ENCODE measurements around the gene FITM1. TPM values are rescaled to one million over a fixed set of nuclear protein-coding genes. Genes with fewer than 3 reads are reported as not detected.

FITM1 gene
- total RNA-seq, 1 experiment from 2014 or later, result 0.55 TPM

DNA sequence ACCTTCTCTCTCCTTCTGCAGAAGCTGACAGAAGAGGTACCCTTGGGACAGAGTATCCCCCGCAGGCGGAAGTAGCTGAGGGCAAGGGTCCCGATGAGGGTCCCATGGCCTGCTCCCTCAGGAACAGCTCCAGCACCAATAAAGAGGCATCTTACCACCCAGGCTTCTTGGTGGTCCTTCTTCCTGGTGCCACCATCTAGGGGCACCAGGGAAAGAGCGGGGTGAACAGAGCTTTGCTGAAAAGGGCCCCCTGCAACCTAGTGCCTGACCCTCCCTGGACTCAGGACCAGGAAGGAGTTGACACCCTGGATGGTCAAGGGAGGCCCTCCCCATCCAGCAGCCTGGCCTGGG is 30.0 kb downstream of the FITM1 start:
- Histone ChIP-seq H3K4me3 (ENCODE audit: low read length) (no peak overlapping the region), H3K27me3 (ENCODE audit: low read length) (no peaks in the 10 kb centered on the region), H3K9me3 (ENCODE audit: low read length) (no peaks in the 10 kb centered on the region), H4K20me1 (ENCODE audit: low read length) (no peaks in the 10 kb centered on the region), H3K79me2 (ENCODE audit: low read length) (no peaks in the 10 kb centered on the region), H3K4me1 (ENCODE audit: insufficient read depth, low read length) (peaks cover 13% of the 10 kb centered on the region), H3F3A (ENCODE audit: low read length, unreplicated experiment) (peaks cover 2% of the 10 kb centered on the region), H3K4me2 (ENCODE audit: low read length) (no peak overlapping the region), H3K36me3 (ENCODE audit: low read depth, low read length) (peaks cover 30% of the 10 kb centered on the region), H3K27ac (ENCODE audit: low read length) (no peak overlapping the region), H2AFZ (ENCODE audit: low read length) (no peak overlapping the region), H3K9ac (ENCODE audit: low read length) (no peak overlapping the region), H3K9me2 (replicated peaks; ENCODE audit: low read length) (no peaks in the 10 kb centered on the region)
- ChIA-PET POLR2A (ENCODE audit: unreplicated experiment) (interaction anchor here (0.5 to 0.9 kb wide), 2 partner anchors 55 to 67 kb away, joined by 3 to 4 read pairs; no protein-coding TSS in a partner anchor), CTCF (interaction anchor here (1.2 to 1.3 kb wide), 3 partner anchors 24 to 102 kb away, joined by 4 to 7 read pairs (median 7); partner anchors contain the start of genes DCAF11, NRL and PSME1)
- TF ChIP-seq, protein P1, sequence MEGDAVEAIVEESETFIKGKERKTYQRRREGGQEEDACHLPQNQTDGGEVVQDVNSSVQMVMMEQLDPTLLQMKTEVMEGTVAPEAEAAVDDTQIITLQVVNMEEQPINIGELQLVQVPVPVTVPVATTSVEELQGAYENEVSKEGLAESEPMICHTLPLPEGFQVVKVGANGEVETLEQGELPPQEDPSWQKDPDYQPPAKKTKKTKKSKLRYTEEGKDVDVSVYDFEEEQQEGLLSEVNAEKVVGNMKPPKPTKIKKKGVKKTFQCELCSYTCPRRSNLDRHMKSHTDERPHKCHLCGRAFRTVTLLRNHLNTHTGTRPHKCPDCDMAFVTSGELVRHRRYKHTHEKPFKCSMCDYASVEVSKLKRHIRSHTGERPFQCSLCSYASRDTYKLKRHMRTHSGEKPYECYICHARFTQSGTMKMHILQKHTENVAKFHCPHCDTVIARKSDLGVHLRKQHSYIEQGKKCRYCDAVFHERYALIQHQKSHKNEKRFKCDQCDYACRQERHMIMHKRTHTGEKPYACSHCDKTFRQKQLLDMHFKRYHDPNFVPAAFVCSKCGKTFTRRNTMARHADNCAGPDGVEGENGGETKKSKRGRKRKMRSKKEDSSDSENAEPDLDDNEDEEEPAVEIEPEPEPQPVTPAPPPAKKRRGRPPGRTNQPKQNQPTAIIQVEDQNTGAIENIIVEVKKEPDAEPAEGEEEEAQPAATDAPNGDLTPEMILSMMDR (conservative IDR thresholded peaks at IDR 0.05; ENCODE audit: low read depth, low read length), result no peak
- TF ChIP-seq EZH2phosphoT487 (IDR thresholded peaks at IDR 0.05; ENCODE audit: borderline replicate concordance, low read length) (no peak), EZH2 (IDR thresholded peaks at IDR 0.05; ENCODE audit: low read length, unreplicated experiment) (no peak)
- intact Hi-C loops (cut with micrococcal nuclease), result loop anchor here (2.0 kb wide), 1 partner anchor 102 kb away; no protein-coding TSS in a partner anchor
- no peak for DNase-seq
- BruUV-seq (replicated peaks), result no TSS peak
- ATAC-seq, result no peak

DNA sequence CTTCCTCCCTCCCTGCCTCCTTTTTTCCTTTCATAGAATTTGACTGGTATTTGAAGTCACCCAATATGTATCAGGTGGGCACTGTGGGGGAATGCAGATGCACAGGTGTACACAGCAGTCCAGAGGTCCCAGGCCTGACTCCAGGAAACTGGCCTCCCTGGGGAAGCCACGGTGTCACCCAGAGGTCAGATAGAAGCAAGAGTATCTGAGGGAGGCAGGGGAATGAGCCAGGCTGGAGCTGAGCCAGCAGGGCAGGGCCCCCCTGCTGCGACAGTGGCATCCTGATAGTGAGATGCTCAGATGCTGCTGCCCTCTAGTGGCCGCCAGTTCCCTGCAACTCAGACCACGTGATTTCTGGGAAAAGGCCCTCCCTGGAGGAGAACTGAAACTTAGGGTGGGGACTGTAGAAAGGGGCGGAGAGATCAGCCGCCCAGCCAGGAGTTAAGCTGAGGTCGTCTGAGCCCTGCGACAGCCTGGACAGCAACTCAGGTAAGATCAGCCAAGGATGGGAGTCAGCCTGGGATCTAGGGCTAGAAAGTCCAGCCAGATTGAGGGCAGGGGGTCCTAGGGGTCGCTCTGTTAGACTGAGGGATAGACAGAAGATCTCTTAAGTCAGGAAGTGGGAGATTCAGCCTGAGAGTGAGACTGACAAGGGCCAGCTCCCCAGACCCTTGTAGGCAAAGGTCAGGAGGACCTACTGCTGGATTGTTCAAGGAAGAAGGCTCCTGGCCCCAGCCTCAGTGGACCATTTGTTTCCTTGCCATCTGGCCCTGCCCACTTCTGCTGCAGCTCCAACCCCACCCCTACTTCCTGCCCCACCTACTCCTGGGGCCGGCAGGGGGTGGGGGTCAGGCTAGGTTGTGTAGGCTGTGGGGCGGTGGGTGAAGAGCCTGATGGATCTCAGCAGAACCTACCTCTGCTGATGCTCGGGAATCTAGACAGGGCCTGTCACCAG is 30.7 kb downstream of the FITM1 start, which contains the start of gene IRF9:
Gene IRF9, plus strand, starts transcription at position 416 of the 955 bp plus-strand sequence. CDS start 880 bp downstream, outside the sequence.
- Histone ChIP-seq H3F3A (ENCODE audit: low read length, unreplicated experiment) (no peaks in the 10 kb centered on the region), H3K27me3 (ENCODE audit: low read length) (no peaks in the 10 kb centered on the region), H3K4me1 (ENCODE audit: insufficient read depth, low read length) (peaks cover 13% of the 10 kb centered on the region), H3K9me3 (ENCODE audit: low read length) (no peaks in the 10 kb centered on the region), H3K9ac (ENCODE audit: low read length) (peak within 1 kb of the TSS; percentile 46), H3K36me3 (ENCODE audit: low read depth, low read length) (peaks cover 23% of the 10 kb centered on the region), H3K4me2 (ENCODE audit: low read length) (peak within 1 kb of the TSS; percentile 65), H4K20me1 (ENCODE audit: low read length) (no peaks in the 10 kb centered on the region), H3K9me2 (replicated peaks; ENCODE audit: low read length) (no peaks in the 10 kb centered on the region), H3K79me2 (ENCODE audit: low read length) (no peaks in the 10 kb centered on the region), H2AFZ (ENCODE audit: low read length) (peak within 1 kb of the TSS; percentile 30), H3K4me3 (ENCODE audit: low read length) (peak within 1 kb of the TSS; percentile 47), H3K27ac (ENCODE audit: low read length) (peak within 1 kb of the TSS; percentile 11)
- CTCF ChIA-PET, result interaction anchor here (0.5 to 1.3 kb wide), 9 partner anchors 14 to 103 kb away, joined by 3 to 7 read pairs (median 4); partner anchors contain the start of genes DCAF11, NRL, PSME1 and RNF31
- BruUV-seq (replicated peaks), result TSS peak; percentile 84
- DNase-seq, result peak; percentile 97
- POLR2A ChIA-PET (ENCODE audit: unreplicated experiment), result interaction anchor here (0.9 to 1.1 kb wide), 2 partner anchors 20 to 67 kb away, joined by 4 to 5 read pairs; partner anchors contain the start of gene EMC9
- intact Hi-C loops (cut with micrococcal nuclease), result loop anchor here (1.0 to 2.0 kb wide), 2 partner anchors 47 to 102 kb away; partner anchors contain the start of genes DCAF11 and NRL
- TF ChIP-seq, protein P1 (conservative IDR thresholded peaks at IDR 0.05; ENCODE audit: low read depth, low read length), result peak; percentile 96
- TF ChIP-seq EZH2 (IDR thresholded peaks at IDR 0.05; ENCODE audit: low read length, unreplicated experiment), result no peak
- peak; percentile 94 for ATAC-seq

Measured in PC-3 (cell line).